Measurements from ENCODE around the gene PCDH1. TPM values are rescaled to one million over a fixed set of nuclear protein-coding genes. Genes with fewer than 3 reads are reported as not detected.

Gene PCDH1
- total and polyA plus RNA-seq, 10 donors = 0.30 to 11.4 (median 5.3) TPM

GRCh38 chr5:141883892-141884318 is 5.7 kb upstream of the PCDH1 start:
- Histone ChIP-seq H3K9me3 (no peaks in the 10 kb centered on the region), H3K27me3 (replicated peaks in 1 of 7) (peaks cover 11 to 86% (median 47%) of the 10 kb centered on the region in 7 donors), H3K4me3 (no peak overlapping the region), H3K4me1 (peaks cover 6 to 27% (median 13%) of the 10 kb centered on the region in 6 donors), H3K27ac (no peak overlapping the region), H3K36me3 (no peaks in the 10 kb centered on the region)
- intact Hi-C loops (cut with DNase I; ENCODE audit: low total_unique reads) = loop anchor here (10.0 kb wide), 1 partner anchor 71 kb away; the partner anchor contains the start of gene PCDH12
- 29 to 44% (median 36%) methylated on average over 8 of the region's 8 CpGs for WGBS, 5 donors
- no peak for DNase-seq
- TF ChIP-seq POLR2AphosphoS5 (IDR thresholded peaks at IDR 0.05) = no peak
- TF ChIP-seq POLR2A (IDR thresholded peaks at IDR 0.05) = no peak

DNA sequence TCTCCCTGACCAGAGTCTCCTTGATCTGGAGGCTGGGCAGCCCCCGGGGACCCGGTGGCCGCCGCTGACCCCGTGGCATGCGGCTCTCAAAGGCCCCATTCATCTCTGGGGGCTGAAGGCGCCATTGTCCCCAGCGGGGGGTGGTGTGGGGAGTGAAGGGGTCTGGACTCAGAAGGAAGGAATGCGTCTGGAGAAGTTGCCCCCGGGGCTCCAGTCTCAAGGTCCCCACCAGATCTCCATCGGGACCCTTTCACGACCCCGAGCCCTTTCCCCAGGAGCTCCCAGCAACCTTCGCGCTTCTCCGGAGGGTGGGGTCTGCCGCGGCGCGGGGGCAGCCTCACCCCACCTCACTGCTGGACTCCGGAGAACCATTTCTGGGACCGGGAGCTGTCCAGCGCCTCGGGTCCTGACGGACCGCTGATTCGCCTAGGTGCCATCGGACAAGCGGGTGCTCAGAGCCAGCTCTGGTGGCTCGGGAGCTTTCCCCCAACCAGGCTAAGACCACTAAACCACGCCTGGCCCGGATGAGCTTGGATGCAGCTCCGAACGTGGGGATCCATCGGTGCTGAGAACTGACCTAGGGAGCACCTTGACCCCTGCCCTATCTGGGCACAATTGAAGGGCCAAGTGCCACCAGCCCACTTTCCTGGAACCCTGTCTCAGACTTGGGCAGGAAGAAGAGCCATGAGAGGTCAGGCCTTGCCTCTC is 5.1 kb upstream of the PCDH1 start:
- no peak for DNase-seq
- 1 to 6% (median 4%) methylated on average over 15 to 35 of the region's 35 CpGs for WGBS, 5 donors
- Histone ChIP-seq H3K27me3 (replicated peaks in 1 of 7) (peaks cover 11 to 92% (median 47%) of the 10 kb centered on the region in 7 donors), H3K4me3 (no peak overlapping the region), H3K9me3 (no peaks in the 10 kb centered on the region), H3K4me1 (peaks cover 11 to 31% (median 18%) of the 10 kb centered on the region in 6 donors), H3K36me3 (no peaks in the 10 kb centered on the region), H3K27ac (no peak overlapping the region)
- TF ChIP-seq POLR2AphosphoS5 (IDR thresholded peaks at IDR 0.05) = no peak
- TF ChIP-seq, protein P1, sequence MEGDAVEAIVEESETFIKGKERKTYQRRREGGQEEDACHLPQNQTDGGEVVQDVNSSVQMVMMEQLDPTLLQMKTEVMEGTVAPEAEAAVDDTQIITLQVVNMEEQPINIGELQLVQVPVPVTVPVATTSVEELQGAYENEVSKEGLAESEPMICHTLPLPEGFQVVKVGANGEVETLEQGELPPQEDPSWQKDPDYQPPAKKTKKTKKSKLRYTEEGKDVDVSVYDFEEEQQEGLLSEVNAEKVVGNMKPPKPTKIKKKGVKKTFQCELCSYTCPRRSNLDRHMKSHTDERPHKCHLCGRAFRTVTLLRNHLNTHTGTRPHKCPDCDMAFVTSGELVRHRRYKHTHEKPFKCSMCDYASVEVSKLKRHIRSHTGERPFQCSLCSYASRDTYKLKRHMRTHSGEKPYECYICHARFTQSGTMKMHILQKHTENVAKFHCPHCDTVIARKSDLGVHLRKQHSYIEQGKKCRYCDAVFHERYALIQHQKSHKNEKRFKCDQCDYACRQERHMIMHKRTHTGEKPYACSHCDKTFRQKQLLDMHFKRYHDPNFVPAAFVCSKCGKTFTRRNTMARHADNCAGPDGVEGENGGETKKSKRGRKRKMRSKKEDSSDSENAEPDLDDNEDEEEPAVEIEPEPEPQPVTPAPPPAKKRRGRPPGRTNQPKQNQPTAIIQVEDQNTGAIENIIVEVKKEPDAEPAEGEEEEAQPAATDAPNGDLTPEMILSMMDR (IDR thresholded peaks at IDR 0.05 in 8 of 11, conservative IDR thresholded peaks at IDR 0.05 in 3 of 11) = no peak
- no peak for TF ChIP-seq POLR2A (IDR thresholded peaks at IDR 0.05)
- intact Hi-C loops (cut with DNase I; ENCODE audit: low total_unique reads) = loop anchor here (10.0 kb wide), 1 partner anchor 71 kb away; the partner anchor contains the start of gene PCDH12

DNA sequence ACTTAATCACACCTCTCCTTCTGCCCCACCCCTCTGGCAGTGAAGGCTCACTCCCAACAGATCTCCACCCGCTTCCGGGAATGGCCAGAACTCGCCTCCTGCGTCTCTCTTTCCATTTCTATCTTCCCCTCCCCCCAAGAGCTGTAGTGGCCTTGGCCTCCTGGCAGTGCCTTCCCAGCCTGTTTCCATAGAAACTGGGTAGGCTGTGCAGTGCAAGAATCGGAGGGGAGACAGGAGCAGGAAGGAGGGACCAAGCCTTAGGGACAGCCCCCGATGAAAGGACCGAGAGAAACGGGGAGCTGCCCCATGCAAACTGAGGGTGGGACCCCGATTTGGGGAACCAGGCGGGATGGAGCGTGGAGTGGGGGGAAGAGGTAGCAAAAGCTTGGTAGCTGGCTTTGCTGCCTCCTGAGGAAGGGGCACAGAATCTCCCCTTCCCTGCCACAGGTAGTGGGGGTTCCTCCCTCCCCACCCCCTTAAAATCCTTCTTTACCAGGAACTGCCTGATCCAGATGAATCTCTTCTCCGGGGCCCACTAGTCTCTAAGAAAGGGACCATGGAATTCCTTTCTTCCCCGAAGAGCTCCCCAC is 4.5 kb upstream of the PCDH1 start:
- H3K27ac ChIP-seq = no peak overlapping the region
- peaks cover 14 to 35% (median 22%) of the 10 kb centered on the region in 6 donors for H3K4me1 ChIP-seq
- WGBS, 5 donors = 14 to 17% (median 16%) methylated on average over 13 of the region's 13 CpGs
- intact Hi-C loops (cut with DNase I; ENCODE audit: low total_unique reads) = loop anchor here (10.0 kb wide), 1 partner anchor 72 kb away; the partner anchor contains the start of gene PCDH12
- H3K27me3 ChIP-seq (replicated peaks in 1 of 7) = peaks cover 11 to 96% (median 51%) of the 10 kb centered on the region in 7 donors
- no peak overlapping the region for H3K4me3 ChIP-seq
- no peak for DNase-seq
- H3K36me3 ChIP-seq = no peaks in the 10 kb centered on the region
- TF ChIP-seq POLR2AphosphoS5 (IDR thresholded peaks at IDR 0.05) = no peak
- TF ChIP-seq, protein P1 (IDR thresholded peaks at IDR 0.05 in 8 of 11, conservative IDR thresholded peaks at IDR 0.05 in 3 of 11) = no peak
- TF ChIP-seq POLR2A (IDR thresholded peaks at IDR 0.05) = no peak
- no peaks in the 10 kb centered on the region for H3K9me3 ChIP-seq

- WGBS, 5 donors = 28 to 42% (median 40%) methylated on average over 4 of the region's 4 CpGs
- TF ChIP-seq, protein P1 (IDR thresholded peaks at IDR 0.05 in 8 of 11, conservative IDR thresholded peaks at IDR 0.05 in 3 of 11) = no peak
- TF ChIP-seq POLR2A (IDR thresholded peaks at IDR 0.05) (no peak), POLR2AphosphoS5 (IDR thresholded peaks at IDR 0.05) (no peak)
- Histone ChIP-seq H3K27me3 (replicated peaks in 1 of 7) (peaks cover 13 to 100% (median 59%) of the 10 kb centered on the region in 7 donors), H3K4me1 (peaks cover 22 to 43% (median 30%) of the 10 kb centered on the region in 6 donors), H3K27ac (no peak overlapping the region), H3K4me3 (no peak overlapping the region), H3K9me3 (no peaks in the 10 kb centered on the region), H3K36me3 (no peaks in the 10 kb centered on the region)
- intact Hi-C loops (cut with DNase I; ENCODE audit: low total_unique reads) = loop anchor here (10.0 kb wide), 1 partner anchor 73 kb away; the partner anchor contains the start of gene PCDH12
- DNase-seq = no peak
Observed at GRCh38 chr5:141881886-141882285, 3.7 kb upstream of the PCDH1 start.
